NCI-H2081 (cell line): ENCODE measurements around the gene CHRNA1.

Experiments
- DNase-seq, 2 experiments: peaks; one replicate each; lab custom pipeline; 2025; lab: John Stamatoyannopoulos, UW

The CHRNA1 gene

DNA sequence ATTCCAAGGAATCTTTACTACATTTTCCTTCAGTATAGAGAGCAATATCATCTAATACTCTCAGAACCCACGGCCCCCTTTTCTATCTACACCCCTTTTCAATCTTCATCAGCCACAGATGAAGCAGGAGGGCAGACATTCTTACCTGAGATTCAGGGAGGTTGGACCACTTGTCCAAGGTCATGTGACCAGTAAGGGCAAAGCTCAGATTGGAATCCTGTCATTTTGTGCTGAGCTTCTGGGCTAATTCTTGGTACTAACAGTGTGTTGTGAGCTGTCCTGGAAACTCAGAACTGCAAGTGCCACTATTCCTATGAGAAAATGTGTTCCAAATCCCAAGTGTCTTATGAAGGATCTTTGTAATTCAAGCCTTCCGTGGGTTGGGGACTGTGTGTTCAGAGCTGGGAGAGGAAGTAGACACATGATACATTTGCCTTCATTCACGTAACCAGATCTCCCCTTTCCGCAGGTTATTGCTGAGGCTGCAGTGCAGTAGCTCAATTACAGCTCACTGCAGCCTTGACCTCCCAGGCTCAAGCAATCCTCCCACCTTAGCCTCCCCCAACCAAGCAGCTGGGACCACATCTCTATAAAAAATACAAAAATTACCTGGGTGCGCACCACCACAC, 3.3 kb downstream of the CHRNA1 start:
- no peak for DNase-seq

DNA sequence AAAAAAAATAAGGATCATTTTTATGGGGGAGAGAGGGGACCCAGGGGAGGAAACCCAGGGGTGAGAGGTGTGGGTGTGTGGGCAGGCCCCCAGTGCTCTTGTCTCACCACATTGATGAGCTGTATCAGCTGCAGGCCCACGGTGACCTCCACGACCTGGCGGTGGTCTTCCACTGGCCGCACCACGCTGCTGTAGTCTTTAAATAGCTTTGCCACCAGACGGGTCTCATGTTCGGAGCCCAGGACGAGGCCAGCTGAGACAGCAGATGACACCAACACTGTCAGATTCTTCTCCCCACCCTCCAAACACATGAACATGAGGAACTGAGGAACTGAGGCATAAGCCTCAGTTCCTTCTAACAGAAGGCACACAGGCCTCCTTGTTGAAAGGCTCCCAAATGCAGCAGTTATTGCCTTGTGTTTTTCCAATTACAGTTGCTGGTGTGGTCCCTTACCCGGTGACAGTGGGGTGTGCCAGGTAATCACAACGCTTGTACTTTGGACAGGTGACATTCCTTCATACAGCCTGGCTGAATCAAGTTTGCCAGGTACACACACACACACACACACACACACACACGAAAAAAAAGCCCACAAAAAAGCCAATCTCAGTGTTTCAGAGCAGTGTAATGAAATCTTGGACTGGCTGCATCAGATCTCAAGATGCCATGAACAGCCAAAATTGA, 4.7 kb downstream of the CHRNA1 start:
- DNase-seq, result no peak

DNA sequence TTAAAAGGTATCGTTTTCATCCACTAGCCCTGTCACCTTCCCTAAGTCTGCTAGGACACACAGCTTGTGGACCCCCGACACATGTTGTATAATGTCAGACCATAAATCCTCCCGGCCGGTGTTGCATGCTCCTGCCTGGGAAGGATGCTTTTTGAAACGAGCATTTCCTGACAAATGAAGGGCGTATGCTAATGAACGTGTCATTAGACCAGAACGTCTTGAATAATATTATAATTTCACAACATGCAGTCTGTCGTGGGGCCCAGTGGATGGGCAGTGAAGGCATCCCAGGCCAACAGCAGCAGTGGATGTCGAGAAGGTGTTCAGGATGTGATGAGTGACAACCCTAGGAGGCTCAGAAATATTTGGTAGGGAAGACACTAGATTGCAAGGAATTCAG, 7.5 kb downstream of the CHRNA1 start:
- DNase-seq, result no peak

DNA sequence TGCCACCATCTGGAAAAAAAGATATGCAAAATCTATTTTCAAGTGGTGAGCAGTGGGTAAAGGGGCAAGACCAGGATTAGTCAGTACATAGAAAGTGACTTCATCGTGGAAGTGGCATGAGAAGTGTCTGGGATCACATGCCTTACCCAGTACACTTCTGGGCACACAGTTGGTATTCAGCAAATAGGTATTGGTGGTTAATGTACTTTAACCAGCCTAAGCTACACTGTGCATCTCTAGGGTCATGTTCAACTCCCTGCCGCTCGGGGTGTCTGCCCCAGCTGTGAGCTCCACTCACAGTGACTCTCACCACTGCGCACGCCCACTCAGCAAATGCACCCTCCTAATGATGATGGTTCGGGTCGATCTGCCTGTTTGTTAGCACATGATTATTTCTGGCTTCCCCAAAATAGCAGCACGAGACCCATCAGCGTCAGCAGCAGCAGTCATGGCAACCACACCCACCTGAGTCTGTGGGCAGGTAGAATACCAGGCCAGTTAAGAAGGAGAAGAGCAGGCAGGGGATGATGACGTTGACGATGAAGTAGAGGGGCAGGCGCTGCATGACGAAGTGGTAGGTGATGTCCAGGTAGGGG, 11.1 kb downstream of the CHRNA1 start:
- no peak for DNase-seq

DNA sequence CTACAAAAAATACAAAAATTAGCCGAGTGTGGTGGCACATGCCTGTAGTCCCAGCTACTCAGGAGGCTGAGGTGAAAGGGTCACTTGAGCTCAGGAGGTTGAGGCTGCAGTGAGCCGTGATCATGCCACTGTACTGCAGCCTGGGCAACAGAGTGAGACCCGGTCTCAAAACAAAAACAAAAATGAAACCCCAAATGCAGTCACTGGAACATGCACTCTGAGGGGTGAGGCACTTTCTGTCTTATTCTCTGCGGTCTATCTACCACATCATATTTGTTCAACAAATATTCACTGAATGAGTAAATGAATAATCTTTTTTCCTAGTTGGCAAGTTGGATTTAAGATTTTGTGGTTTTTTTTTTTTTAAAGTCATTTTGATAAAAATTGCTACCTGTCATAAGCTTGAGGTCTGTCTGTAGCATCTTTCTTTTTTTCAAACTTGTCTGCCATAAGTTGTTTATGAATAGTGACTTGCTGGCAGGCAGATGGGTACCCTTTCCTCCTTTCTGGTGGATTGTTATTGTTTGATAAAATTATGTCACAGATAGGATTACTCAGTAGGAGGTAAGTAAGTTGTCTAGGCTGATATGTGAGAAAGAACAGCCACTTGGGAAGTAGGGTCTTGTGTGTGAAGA, 11.8 kb downstream of the CHRNA1 start:
- DNase-seq, result no peak

DNA sequence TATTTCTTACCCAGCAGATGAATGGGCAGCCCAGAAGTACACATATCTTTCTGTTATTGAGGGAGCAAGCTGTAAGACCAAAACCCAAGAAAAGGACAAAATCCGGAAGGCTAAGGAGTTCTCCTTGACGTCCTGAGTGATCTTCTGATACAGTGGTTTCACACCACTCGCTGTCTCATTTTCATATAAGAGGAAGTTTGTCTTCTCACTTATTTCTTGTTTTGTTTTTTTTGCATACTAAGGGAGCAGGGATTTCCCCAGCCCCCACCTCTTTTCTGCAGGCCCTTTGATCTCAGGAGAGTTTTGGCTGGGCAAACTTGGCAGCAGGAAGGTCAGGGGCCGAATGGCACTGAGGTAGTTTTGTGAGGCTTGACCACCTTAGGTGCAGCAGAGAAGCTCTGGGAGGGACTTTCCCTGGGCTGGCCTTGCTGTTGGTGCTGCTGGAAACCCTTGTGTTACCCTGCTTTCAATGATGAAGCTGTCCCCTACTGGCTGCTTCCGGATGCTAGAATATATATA, 13.3 kb downstream of the CHRNA1 start:
- no peak for DNase-seq

DNA sequence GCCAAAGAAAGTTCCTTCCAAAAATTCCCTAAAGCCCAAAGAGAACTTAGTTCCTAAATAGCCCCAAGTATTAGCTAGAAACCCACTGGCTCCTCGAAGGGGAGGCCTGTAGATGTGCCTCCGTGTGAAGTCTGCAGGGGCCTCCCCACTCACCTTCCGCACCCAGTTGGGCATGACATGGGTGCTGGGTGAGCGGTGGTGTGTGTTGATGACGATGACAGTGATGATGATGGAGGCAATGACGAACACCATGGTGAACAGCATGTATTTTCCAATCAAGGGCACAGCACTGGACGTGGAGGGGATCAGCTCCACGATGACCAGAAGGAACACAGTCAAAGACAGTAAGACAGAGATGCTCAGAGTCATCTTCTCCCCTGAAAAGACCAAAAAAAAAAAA, 14.5 kb downstream of the CHRNA1 start:
- DNase-seq, result no peak

DNA sequence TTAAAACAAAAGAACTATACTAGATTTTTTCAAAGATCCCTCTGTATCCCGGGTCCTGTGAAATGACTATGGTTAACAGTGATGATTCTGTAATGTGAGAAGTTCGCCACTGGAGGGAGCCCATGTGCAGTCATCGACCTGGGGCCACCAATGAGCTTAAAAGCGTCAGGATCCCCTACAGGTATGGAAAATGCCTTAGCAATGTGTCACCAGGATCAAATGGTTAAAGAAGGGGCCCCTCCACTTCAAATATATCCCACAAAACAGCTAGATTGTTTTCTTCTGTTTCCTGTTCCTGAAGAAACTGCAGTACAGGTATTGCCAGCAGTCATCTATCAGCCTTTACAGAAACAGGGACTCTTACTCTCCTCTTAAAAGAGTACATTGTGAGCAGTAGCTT, 15.3 kb downstream of the CHRNA1 start:
- peak; percentile 53 to 61 for DNase-seq

DNA sequence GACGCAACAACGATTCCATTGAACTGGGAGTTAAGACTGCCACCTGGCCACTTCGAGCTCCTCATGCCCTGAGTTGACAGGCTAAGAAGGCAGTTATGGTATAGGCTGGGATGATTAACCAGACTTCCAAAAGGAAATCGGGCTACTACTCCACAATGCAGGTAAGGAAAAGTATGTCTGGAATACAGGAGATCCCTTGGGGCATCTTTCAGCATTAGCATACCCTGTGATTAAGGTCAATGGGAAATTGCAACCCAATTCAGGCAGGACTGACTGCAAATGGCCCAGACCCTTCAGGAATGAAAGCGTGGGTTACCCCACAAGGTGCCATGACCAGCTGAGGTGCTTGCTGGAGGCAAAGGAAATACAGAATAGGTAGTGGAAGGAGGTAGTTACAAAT, 19.1 kb downstream of the CHRNA1 start:
- DNase-seq, result no peak

DNA sequence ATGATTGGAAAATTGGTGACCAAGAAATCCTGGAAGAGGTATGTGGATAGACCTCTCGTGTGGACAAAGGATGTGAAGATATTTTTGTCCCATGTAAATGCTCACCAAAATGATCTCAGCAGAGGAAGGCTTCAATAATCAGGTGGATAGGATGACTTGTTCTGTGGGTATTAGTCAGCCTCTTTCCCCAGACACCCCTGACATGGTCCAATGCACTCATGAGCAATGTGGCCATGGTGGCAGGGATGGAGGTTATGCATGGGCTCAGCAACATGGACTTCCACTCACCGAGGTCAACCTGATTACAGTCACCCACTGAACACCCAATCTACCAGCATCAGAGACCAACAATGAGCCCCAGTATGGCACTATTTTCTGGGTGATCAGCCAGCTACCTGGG, 20.2 kb downstream of the CHRNA1 start:
- no peak for DNase-seq

DNA sequence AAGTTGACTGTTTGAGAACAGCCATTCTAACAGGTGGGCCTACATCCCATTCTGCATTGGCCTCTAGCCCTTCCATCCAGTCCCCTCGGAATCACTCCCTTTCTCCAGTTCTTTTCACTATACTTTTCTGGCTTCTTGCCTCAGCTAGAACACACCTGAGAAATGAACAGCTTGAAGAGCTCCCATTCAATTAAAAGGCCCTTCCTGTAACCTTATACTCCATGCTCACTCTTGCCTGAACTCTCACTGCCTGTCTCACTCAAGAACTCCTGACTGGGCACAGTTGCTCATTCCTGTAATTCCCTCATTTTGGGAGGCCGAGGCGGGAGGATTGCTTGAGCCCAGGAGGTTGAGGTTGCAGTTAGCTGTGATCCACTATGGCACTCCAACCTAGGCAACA, 23.6 kb downstream of the CHRNA1 start:
- no peak for DNase-seq

DNA sequence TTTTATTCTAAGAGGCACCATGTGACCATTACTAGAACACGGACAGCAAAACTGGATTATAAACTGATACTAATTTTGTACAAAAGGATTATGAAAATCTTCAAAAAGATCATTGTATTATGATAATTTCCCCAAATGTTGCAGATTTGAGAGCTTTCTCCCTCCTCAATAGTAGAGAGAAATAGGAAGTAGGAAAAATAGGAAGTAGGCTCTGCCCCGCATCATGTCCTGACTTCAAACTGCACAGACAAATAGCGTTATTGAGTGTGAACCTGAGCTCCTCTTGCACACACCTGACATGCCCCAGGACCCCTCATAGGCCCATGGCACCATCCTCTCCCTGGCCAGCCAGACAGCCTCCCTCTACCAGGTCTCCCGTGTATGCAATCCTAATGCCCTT, 25.4 kb downstream of the CHRNA1 start:
- no peak for DNase-seq

DNA sequence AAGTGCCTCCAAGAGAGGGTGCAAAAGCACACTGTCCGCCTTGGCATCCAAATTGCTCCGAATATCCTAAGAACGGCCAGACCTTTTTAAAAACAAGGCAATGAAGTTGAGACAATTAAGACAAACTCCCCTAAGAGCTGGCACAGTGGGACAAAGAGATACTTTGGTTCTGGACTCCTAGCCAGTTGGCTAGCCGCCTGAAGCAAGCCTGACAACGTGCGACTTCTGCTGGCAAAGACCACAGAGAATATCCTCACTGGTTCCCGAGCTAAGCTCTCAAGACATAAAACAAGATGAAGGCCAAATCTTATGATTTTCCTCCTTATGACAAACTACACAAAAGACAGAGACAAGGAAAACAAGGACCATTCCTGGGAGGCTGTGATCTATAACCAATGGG, 32.7 kb downstream of the CHRNA1 start:
- DNase-seq, result no peak

DNA sequence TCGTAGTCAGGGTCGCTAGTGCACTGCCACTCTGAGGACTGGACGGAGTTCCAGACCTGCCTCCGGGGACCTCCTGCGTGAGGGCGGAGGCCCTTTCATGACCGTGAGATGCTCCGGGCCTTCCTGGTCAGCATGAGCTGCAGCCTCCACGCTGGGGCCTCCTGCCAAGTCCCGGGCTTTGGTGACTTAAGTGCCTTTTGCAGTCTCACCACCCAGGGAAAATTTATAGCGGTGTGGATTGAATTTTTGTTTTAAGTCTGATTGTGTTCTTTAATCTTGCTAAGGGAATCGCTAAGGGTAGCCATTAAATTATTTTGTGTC, 33.6 kb downstream of the CHRNA1 start:
- no peak for DNase-seq

DNA sequence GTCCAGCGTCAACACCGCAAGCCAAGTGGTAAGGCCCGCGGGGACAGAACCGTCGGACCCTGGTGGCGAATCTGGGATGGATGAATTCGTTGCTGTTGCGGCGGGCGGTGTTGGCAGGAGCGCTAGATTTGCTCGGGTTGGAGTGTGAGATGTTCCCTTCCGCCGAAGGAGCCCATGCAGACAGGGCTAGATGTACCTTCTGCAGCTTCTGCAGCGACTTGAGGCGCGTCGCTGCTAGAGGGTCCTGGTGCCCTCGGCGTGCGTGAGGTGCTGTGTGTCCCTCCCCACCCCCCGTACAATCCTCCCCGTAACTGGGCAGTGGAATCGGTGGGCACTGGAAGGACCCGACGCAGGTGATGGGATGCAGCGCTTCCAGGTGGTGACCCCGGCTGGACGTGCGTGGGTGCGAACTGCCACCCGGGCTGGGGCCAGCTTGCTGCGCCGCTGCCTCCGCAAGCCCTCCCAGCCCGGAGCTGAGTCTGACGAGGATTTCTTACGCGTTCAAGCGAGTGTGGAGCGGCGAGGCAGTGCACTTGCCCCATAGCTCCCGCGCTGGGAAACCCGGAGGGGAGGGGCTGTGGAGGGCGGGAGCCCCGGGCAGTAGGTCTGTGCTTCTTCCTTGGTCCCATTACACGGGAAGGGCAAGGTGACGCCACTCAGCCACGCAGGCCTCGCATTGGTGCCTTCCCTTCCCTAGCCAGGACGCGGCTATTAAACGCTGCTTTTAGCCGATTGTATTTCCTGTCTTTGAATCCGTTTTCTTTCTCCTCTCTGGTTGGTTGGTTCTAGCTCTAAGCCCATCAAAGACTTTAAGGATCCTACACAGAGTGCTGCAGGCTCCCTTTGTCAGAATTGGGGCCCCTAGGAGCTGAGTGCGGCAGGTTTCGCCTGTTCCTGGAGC, 34.2 kb downstream of the CHRNA1 start:
- DNase-seq, result no peak

DNA sequence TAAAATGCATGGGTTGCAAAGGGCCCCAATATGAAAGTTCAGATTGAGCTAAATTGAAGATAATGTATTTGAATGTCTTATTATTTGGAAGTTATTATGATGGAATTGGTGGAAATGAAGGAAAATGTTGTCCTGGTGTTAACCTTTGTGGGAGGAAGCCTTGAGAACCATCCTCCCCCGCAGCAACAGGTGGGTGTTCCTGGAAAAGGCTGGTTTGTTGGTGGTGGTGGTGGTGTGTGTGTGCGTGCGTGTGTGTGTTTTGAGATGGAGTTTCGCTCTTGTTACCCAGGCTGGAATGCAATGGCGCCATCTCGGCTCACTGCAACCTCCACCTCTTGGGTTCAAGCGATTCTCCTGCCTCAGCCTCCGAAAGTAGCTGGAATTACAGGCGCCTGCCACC, 36.2 kb downstream of the CHRNA1 start:
- no peak for DNase-seq

DNA sequence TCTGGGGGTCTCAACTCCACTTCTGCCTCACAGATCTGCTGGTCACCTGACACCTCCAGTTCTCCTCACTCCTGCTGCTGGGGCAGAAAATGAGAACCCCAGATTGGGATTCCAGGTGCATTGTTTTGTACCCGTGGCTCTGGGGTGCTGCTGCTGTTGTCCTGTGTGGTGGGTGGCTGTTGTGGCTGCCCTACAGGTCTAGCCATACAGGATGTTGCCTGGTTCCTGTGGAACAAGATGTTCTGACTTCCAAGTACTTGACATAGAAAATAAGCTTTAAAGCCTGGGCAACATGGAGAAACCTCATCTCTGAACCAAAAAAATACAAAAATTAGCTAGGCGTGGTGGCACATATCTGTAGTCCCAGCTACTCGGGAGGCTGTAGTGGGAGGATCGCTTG, 38.1 kb downstream of the CHRNA1 start:
- no peak for DNase-seq

DNA sequence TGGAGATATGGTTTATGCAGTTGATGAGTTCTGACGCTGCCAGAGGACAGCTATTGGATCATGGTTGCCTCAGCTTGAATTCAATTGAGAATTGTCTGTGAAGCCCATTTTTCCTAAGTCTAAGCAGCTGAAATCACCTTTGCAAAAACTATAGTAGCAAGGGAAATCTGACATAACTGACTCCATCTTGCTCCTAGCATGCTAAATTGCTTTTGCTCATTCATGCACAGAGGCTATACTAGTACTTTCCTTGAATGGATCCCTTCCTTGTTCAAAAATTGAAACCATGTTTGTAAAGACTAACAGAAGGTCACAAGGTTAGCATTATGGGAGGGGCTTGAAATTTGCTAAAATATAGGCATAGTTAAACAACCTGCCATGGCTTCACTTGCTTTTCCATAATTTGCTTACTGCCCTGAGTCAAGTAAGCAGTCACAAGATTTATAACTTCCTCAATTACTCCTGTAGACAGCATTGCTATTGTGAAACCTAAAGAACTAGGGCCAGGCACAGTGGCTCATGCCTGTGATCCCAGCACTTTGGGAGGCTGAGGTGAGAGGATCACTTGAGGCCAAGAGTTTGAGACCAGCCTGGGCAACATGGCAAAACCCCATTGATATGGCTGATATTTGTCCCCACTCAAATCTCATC, 41.2 kb downstream of the CHRNA1 start:
- DNase-seq, result no peak

DNA sequence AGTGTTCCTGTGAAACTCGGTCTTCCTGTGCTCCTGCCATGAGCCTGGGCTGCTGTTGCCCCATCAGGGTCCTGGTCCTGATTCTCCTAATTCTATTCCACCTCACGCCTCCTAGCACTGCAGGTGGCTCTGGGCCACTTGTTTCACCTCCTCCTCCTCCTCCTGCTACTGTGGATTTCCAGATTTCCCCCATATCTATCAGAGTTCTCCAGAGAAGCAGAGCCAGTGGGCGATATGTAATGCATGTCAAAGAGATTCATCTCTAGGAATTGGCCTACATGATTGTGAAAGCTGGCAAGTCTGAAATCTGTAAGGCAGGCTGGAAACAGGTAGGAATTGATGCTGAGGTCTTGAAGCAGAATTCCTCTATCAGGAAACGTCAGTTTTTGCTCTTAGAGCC, 45.3 kb downstream of the CHRNA1 start:
- DNase-seq, result no peak

DNA sequence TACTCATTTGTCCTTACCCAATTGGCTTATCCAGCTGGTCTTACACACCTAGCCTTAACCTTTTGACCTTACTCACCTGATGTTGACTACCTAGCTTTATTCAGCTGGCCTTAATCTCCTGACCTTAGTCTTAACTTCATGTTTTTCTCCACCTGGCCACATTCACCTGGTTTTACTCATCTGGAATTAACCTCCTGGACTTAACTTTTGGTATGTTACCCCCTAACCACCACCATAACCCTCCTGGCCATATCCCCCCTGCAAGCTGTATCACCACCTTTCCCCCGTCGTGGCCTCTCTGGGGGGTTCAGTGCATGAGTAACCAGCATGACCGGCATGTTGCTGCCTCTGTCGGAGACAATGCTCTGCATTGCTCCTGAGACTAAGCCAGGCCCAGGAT, 45.7 kb downstream of the CHRNA1 start:
- no peak for DNase-seq

DNA sequence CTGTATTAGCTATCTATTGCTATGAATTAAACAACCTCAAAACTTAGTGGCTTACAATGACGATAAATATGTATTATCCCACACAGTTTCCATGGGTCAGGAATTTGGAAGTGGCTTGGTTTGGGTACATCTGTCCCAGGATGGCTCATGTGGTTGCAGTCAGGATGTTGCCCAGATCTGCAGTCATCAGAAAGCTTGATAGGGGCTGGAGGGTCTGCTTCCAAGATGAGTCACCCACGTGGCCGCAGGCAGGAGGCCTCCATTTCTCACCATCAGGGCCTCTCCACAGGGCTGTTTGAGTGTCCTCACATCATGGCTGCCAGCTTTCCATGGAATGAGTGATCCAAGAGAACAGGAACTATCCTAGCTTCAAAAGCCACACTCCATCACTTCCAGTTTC, 46.4 kb downstream of the CHRNA1 start:
- DNase-seq, result no peak

DNA sequence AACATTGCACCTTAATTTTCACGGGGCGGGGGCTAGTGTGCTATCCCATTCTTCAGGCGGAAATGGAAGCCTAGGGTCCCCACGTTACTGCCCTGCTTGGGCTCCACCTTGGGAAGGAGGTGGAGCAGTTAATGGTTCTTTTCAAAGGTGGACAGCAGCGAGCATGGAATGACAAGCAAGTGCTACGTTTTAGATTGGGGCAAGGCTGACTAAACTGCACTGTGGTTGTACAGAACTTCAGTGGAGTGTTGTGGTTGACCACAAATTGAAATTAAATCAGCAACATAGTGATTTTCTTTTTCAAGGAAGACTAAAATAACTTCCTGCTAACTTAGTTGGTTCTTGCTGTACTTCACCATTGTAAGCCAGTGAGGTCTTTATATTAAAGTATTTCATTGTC, 47.0 kb downstream of the CHRNA1 start:
- no peak for DNase-seq
